ENCODE measurements around the gene RNF128. TPM values are rescaled to one million over a fixed set of nuclear protein-coding genes. Genes with fewer than 3 reads are reported as not detected.

Gene RNF128
- total and polyA plus RNA-seq, 2 of the 13 experiments (the other 11 are each of a cell fraction or from before 2014, with no cell fraction given): 18.5 to 43.5 TPM

DNA sequence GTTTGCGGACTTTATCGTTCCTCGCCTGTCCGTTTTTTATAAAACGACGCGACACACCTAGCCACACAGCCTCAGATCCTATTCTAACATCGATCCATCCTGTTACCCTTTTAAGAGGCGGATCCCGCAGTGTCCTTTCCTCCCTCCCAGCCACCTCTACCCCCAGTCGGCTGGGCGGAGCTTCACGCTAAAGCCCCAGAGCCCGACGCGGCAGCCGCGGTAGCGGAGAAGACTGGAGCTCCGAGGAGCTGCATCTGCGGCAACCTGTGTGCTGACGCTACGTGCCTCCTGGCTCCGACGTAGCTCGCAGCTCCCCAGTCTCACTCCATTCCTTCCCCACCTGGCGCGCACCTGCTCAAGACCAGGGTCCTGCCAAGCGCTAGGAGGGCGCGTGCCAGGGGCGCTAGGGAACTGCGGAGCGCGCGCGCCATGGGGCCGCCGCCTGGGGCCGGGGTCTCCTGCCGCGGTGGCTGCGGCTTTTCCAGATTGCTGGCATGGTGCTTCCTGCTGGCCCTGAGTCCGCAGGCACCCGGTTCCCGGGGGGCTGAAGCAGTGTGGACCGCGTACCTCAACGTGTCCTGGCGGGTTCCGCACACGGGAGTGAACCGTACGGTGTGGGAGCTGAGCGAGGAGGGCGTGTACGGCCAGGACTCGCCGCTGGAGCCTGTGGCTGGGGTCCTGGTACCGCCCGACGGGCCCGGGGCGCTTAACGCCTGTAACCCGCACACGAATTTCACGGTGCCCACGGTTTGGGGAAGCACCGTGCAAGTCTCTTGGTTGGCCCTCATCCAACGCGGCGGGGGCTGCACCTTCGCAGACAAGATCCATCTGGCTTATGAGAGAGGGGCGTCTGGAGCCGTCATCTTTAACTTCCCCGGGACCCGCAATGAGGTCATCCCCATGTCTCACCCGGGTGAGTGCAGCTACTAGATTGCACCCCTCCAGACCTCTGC lies at the start of gene RNF128 (continued):
- TF ChIP-seq, protein P1, sequence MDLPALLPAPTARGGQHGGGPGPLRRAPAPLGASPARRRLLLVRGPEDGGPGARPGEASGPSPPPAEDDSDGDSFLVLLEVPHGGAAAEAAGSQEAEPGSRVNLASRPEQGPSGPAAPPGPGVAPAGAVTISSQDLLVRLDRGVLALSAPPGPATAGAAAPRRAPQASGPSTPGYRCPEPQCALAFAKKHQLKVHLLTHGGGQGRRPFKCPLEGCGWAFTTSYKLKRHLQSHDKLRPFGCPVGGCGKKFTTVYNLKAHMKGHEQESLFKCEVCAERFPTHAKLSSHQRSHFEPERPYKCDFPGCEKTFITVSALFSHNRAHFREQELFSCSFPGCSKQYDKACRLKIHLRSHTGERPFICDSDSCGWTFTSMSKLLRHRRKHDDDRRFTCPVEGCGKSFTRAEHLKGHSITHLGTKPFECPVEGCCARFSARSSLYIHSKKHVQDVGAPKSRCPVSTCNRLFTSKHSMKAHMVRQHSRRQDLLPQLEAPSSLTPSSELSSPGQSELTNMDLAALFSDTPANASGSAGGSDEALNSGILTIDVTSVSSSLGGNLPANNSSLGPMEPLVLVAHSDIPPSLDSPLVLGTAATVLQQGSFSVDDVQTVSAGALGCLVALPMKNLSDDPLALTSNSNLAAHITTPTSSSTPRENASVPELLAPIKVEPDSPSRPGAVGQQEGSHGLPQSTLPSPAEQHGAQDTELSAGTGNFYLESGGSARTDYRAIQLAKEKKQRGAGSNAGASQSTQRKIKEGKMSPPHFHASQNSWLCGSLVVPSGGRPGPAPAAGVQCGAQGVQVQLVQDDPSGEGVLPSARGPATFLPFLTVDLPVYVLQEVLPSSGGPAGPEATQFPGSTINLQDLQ (CRISPR knock-in tag; IDR thresholded peaks at IDR 0.05): no peak
- TF ChIP-seq IRX3 (CRISPR knock-in tag; IDR thresholded peaks at IDR 0.05; ENCODE audit: borderline replicate concordance, low read depth) (no peak), ZNF766 (CRISPR knock-in tag; IDR thresholded peaks at IDR 0.05; ENCODE audit: borderline replicate concordance) (no peak), IRF2 (CRISPR knock-in tag; IDR thresholded peaks at IDR 0.05) (0 out of 2 replicates have a peak, but pooled peaks have one; percentile 35), PHF8 (CRISPR knock-in tag; IDR thresholded peaks at IDR 0.05) (peak; percentile 69), JARID2 (CRISPR knock-in tag; IDR thresholded peaks at IDR 0.05; ENCODE audit: insufficient replicate concordance) (no peak), TBX2 (CRISPR knock-in tag; IDR thresholded peaks at IDR 0.05; ENCODE audit: borderline replicate concordance) (peak; percentile 67), REL (CRISPR knock-in tag; conservative IDR thresholded peaks at IDR 0.05) (no peak), ATRX (CRISPR knock-in tag; IDR thresholded peaks at IDR 0.05; ENCODE audit: borderline replicate concordance) (no peak), NFIB (CRISPR knock-in tag; IDR thresholded peaks at IDR 0.05; ENCODE audit: borderline replicate concordance) (no peak), RBM39 (IDR thresholded peaks at IDR 0.05; ENCODE audit: low read depth, low read length, poor library complexity, severe bottlenecking) (no peak), ZNF441 (CRISPR knock-in tag; IDR thresholded peaks at IDR 0.05; ENCODE audit: borderline replicate concordance) (no peak), MED13 (CRISPR knock-in tag; IDR thresholded peaks at IDR 0.05) (0 out of 2 replicates have a peak, but pooled peaks have one; percentile 37), TOPORS (CRISPR knock-in tag; IDR thresholded peaks at IDR 0.05) (no peak)
- TF ChIP-seq, protein P2, sequence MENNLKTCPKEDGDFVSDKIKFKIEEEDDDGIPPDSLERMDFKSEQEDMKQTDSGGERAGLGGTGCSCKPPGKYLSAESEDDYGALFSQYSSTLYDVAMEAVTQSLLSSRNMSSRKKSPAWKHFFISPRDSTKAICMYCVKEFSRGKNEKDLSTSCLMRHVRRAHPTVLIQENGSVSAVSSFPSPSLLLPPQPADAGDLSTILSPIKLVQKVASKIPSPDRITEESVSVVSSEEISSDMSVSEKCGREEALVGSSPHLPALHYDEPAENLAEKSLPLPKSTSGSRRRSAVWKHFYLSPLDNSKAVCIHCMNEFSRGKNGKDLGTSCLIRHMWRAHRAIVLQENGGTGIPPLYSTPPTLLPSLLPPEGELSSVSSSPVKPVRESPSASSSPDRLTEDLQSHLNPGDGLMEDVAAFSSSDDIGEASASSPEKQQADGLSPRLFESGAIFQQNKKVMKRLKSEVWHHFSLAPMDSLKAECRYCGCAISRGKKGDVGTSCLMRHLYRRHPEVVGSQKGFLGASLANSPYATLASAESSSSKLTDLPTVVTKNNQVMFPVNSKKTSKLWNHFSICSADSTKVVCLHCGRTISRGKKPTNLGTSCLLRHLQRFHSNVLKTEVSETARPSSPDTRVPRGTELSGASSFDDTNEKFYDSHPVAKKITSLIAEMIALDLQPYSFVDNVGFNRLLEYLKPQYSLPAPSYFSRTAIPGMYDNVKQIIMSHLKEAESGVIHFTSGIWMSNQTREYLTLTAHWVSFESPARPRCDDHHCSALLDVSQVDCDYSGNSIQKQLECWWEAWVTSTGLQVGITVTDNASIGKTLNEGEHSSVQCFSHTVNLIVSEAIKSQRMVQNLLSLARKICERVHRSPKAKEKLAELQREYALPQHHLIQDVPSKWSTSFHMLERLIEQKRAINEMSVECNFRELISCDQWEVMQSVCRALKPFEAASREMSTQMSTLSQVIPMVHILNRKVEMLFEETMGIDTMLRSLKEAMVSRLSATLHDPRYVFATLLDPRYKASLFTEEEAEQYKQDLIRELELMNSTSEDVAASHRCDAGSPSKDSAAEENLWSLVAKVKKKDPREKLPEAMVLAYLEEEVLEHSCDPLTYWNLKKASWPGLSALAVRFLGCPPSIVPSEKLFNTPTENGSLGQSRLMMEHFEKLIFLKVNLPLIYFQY (CRISPR knock-in tag; IDR thresholded peaks at IDR 0.05; ENCODE audit: borderline replicate concordance): no peak
- TF ChIP-seq, protein P3, sequence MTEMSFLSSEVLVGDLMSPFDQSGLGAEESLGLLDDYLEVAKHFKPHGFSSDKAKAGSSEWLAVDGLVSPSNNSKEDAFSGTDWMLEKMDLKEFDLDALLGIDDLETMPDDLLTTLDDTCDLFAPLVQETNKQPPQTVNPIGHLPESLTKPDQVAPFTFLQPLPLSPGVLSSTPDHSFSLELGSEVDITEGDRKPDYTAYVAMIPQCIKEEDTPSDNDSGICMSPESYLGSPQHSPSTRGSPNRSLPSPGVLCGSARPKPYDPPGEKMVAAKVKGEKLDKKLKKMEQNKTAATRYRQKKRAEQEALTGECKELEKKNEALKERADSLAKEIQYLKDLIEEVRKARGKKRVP (CRISPR knock-in tag; IDR thresholded peaks at IDR 0.05): no peak
- TF ChIP-seq, protein P4, sequence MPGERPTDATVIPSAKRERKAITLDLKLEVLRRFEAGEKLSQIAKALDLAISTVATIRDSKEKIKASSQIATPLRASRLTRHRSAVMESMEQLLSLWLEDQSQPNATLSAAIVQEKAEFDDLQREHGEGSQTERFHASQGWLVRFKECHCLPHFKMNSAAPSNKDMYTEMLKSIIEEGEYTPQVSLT (CRISPR knock-in tag; IDR thresholded peaks at IDR 0.05; ENCODE audit: borderline replicate concordance, low read depth): no peak
- TF ChIP-seq, protein P5, sequence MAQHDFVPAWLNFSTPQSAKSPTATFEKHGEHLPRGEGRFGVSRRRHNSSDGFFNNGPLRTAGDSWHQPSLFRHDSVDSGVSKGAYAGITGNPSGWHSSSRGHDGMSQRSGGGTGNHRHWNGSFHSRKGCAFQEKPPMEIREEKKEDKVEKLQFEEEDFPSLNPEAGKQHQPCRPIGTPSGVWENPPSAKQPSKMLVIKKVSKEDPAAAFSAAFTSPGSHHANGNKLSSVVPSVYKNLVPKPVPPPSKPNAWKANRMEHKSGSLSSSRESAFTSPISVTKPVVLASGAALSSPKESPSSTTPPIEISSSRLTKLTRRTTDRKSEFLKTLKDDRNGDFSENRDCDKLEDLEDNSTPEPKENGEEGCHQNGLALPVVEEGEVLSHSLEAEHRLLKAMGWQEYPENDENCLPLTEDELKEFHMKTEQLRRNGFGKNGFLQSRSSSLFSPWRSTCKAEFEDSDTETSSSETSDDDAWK (CRISPR knock-in tag; IDR thresholded peaks at IDR 0.05): no peak

Data from HepG2 (cell line).